GM12892 (cell line): ENCODE measurements around the gene KLK8. TPM values are rescaled to one million over a fixed set of nuclear protein-coding genes. Genes with fewer than 3 reads are reported as not detected.

Experiments
- DNase-seq: peaks from one replicate; pipeline ENCODE4 v3.0.0; 2011; ENCODE audit not compliant: insufficient read length
- FAIRE-seq: peaks from 2 replicates; lab custom pipeline; 2011; peaks lifted over from hg19 to GRCh38; lab: Jason Lieb, UNC
- POLR2A ChIP-seq: IDR thresholded peaks from 2 replicates; pipeline ENCODE4 v1.6.1; 2011; ENCODE audit warnings: low read depth, low read length, control low read depth
- POLR2AphosphoS5 ChIP-seq: IDR thresholded peaks from 2 replicates; pipeline ENCODE4 v1.6.1; 2011; ENCODE audit warnings: low read depth, low read length, control low read depth
- TAF1 ChIP-seq: IDR thresholded peaks from 2 replicates; pipeline ENCODE4 v1.6.1; 2011; ENCODE audit warnings: low read depth, mild to moderate bottlenecking, control low read depth, low read length, borderline replicate concordance
- polyA plus RNA-seq: library from polyadenylated mRNA; unstranded; fragments of >200 nt; gene quantifications from one replicate; pipeline ENCODE4 v1.2.1, GENCODE V29; 2012; ENCODE audit warnings: missing spikeins, inconsistent platforms; ENCODE audit not compliant: missing spikeins

Gene KLK8
- polyA plus RNA-seq: not detected

GRCh38 chr19:51001515-51001914, at the start of gene KLK8:
Gene KLK8 (minus strand): TSS chr19:51001604. CDS start chr19:51001167, 437 bp downstream.
- TF ChIP-seq POLR2A (no peak), TAF1 (no peak), POLR2AphosphoS5 (no peak)
- FAIRE-seq (no peak), DNase-seq (no peak)

- DNase-seq: no peak
- TF ChIP-seq POLR2AphosphoS5 (no peak), POLR2A (no peak), TAF1 (no peak)
- FAIRE-seq: no peak
Measured at GRCh38 chr19:51047031-51047335, 45.6 kb upstream of the KLK8 start.

- no peak for DNase-seq
- FAIRE-seq: no peak
Measured at GRCh38 chr19:51044327-51044726, 42.9 kb upstream of the KLK8 start.

GRCh38 chr19:51043497-51043896, 42.1 kb upstream of the KLK8 start:
- TF ChIP-seq POLR2A (no peak), TAF1 (no peak), POLR2AphosphoS5 (no peak)
- DNase-seq: no peak
- no peak for FAIRE-seq

More at GRCh38 chr19:51044327-51044726, 42.9 kb upstream of the KLK8 start:
- TF ChIP-seq POLR2A (no peak), POLR2AphosphoS5 (no peak), TAF1 (no peak)

GRCh38 chr19:51040151-51040550, 38.7 kb upstream of the KLK8 start:
- no peak for TF ChIP-seq POLR2A
- TF ChIP-seq POLR2AphosphoS5: no peak
- TF ChIP-seq TAF1: no peak
- FAIRE-seq (no peak), DNase-seq (no peak)

GRCh38 chr19:51036519-51036918, 35.1 kb upstream of the KLK8 start:
- no peak for TF ChIP-seq POLR2A
- TF ChIP-seq TAF1: no peak
- TF ChIP-seq POLR2AphosphoS5: no peak
- no peak for DNase-seq
- no peak for FAIRE-seq

GRCh38 chr19:51034704-51035103, 33.3 kb upstream of the KLK8 start, which contains the start of gene KLK12:
Gene KLK12 (minus strand): TSS chr19:51035002. CDS start chr19:51034621, 381 bp downstream.
- DNase-seq (no peak), FAIRE-seq (no peak)
- TF ChIP-seq TAF1 (no peak), POLR2A (no peak), POLR2AphosphoS5 (no peak)

GRCh38 chr19:51031880-51032225, 30.4 kb upstream of the KLK8 start:
- TF ChIP-seq TAF1 (no peak), POLR2A (no peak), POLR2AphosphoS5 (no peak)
- FAIRE-seq (no peak), DNase-seq (no peak)

- no peak for TF ChIP-seq POLR2A
- no peak for TF ChIP-seq POLR2AphosphoS5
- no peak for TF ChIP-seq TAF1
- FAIRE-seq: no peak
- DNase-seq: no peak
Measured at GRCh38 chr19:51031220-51031879, 29.9 kb upstream of the KLK8 start.

GRCh38 chr19:51030631-51031030, 29.2 kb upstream of the KLK8 start:
- TF ChIP-seq POLR2AphosphoS5: no peak
- no peak for TF ChIP-seq TAF1
- TF ChIP-seq POLR2A: no peak
- FAIRE-seq: no peak
- no peak for DNase-seq

- DNase-seq (no peak), FAIRE-seq (no peak)
Measured at GRCh38 chr19:51029718-51030117, 28.3 kb upstream of the KLK8 start.

GRCh38 chr19:51027873-51028272, 26.5 kb upstream of the KLK8 start:
- DNase-seq (no peak), FAIRE-seq (no peak)
- TF ChIP-seq POLR2AphosphoS5: no peak
- TF ChIP-seq TAF1: no peak
- no peak for TF ChIP-seq POLR2A

More at GRCh38 chr19:51029718-51030117, 28.3 kb upstream of the KLK8 start:
- TF ChIP-seq POLR2AphosphoS5: no peak
- TF ChIP-seq TAF1: no peak
- no peak for TF ChIP-seq POLR2A

- DNase-seq (no peak), FAIRE-seq (no peak)
- no peak for TF ChIP-seq POLR2A
- TF ChIP-seq TAF1: no peak
- no peak for TF ChIP-seq POLR2AphosphoS5
Measured at GRCh38 chr19:51027126-51027806, 25.9 kb upstream of the KLK8 start.

- TF ChIP-seq POLR2A (no peak), TAF1 (no peak), POLR2AphosphoS5 (no peak)
- FAIRE-seq (no peak), DNase-seq (no peak)
Measured at GRCh38 chr19:51026554-51026831, 25.1 kb upstream of the KLK8 start, which contains the start of gene KLK11. Gene KLK11 (minus strand): TSS chr19:51026616. CDS start chr19:51025631, 985 bp downstream.
